CD4-positive, CD25-positive, alpha-beta regulatory T cell (primary cell): ENCODE results near the gene ZNF607. TPM values are rescaled to one million over a fixed set of nuclear protein-coding genes. Genes with fewer than 3 reads are reported as not detected.

ENCODE experiments used
- polyA plus RNA-seq, 4 donors: library from polyadenylated mRNA; unstranded; fragments of 300-500 nt; fragmentation: Illumina TruSeq; gene quantifications; one replicate each; pipeline ENCODE4 v1.2.3, GENCODE V29; 2021
- total RNA-seq: library from RNA; stranded (reverse); gene quantifications from one replicate; pipeline ENCODE4 v1.2.3, GENCODE V29; 2022

ZNF607 gene
- total and polyA plus RNA-seq, 5 donors from 2014 or later: 2.2 to 7.7 (median 5.5) TPM

Other genes with a start within 250 kb of the ZNF607 start
- gene ZNF793, start 212.8 kb downstream of the ZNF607 start, total RNA-seq: 4.5 TPM
- 1 to 10 TPM in 3 of 4 donors, under 1 TPM in 1; 0.07 to 2.2 (median 1.8) TPM for gene ZNF793, start 212.8 kb downstream of the ZNF607 start, polyA plus RNA-seq
- gene ZNF571, start 125.0 kb downstream of the ZNF607 start, total RNA-seq: 16.8 TPM
- gene ZNF571, start 125.0 kb downstream of the ZNF607 start, polyA plus RNA-seq: 1 to 10 TPM; 4.4 to 5.8 (median 5.3) TPM
- gene ZNF540, start 124.9 kb downstream of the ZNF607 start, total RNA-seq: 8.1 TPM
- gene ZNF540, start 124.9 kb downstream of the ZNF607 start, polyA plus RNA-seq: 1 to 10 TPM; 5.0 to 8.9 (median 6.1) TPM
- 10.7 TPM for gene ZFP30, start 64.3 kb downstream of the ZNF607 start, total RNA-seq
- 1 to 10 TPM; 1.5 to 2.6 (median 2.3) TPM for gene ZFP30, start 64.3 kb downstream of the ZNF607 start, polyA plus RNA-seq
- gene ZNF573, start 59.8 kb upstream of the ZNF607 start, total RNA-seq: 6.0 TPM
- 10 to 100 TPM in 1 of 4 donors, 1 to 10 TPM in 3; 4.6 to 15.0 (median 8.1) TPM for gene ZNF573, start 59.8 kb upstream of the ZNF607 start, polyA plus RNA-seq
- not detected for gene WDR87, start 186.8 kb upstream of the ZNF607 start, total RNA-seq
- not detected for gene WDR87, start 186.8 kb upstream of the ZNF607 start, polyA plus RNA-seq
- gene SIPA1L3, start 187.4 kb upstream of the ZNF607 start, total RNA-seq: 27.6 TPM
- 1 to 10 TPM in 2 of 4 donors, under 1 TPM in 2; 0.41 to 2.8 (median 1.1) TPM for gene SIPA1L3, start 187.4 kb upstream of the ZNF607 start, polyA plus RNA-seq